Transverse colon (tissue), 4 donors: ENCODE data around the gene NAMPT.

Source experiments
- CTCF ChIP-seq, 5 experiments: fragments of 200-600 bp in 3 of 5; fragments of 450-650 bp in 2 of 5; sonication (generic) in 3 of 5; IDR thresholded peaks; 1 replicate in 2 of 5; 2 replicates in 3 of 5; pipeline ENCODE4 v1.5.1; 2016 to 2017; ENCODE audit warnings: antibody characterized with exemption in 5 of 5, inconsistent platforms in 3 of 5, mild to moderate bottlenecking in 2 of 5, moderate library complexity in 1 of 5
- POLR2A ChIP-seq: fragments of 450-650 bp; IDR thresholded peaks from one replicate; pipeline ENCODE4 v1.6.1; 2016; ENCODE audit warnings: antibody characterized with exemption, mild to moderate bottlenecking, moderate library complexity
- POLR2AphosphoS5 ChIP-seq, 3 donors: sonication (generic); formaldehyde crosslinking; IDR thresholded peaks; one replicate each; pipeline ENCODE4 v1.6.1; 2016; ENCODE audit warnings: antibody characterized with exemption in 3 of 3

DNA sequence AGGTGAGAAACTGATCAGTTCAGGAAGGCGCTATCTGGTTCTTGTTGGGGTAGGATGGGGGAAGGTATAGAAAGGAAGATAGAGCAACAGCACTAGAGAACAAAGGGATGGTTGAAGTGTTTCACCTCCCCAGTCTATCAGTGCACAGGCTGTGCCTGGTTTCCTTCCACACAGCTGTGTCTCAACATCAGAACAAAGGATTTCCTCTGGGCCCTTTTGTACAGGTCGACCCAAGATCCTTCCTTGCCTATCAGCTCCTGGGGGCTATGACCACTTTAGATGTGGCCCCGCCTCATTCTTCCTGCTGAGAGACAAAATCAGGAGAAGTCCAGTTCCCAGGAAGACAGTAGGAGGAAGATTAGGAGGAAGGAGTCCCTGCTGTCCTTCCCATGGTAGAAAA lies 65.6 kb downstream of the NAMPT start:
- TF ChIP-seq POLR2A (no peak), CTCF (IDR thresholded peaks at IDR 0.05) (no peak), POLR2AphosphoS5 (IDR thresholded peaks at IDR 0.05) (no peak)
